HG03280 (cell line): Measurements from ENCODE around the gene NLGN4Y.

Experiments
- ATAC-seq: cut with Tn5 transposase; IDR thresholded peaks from one replicate; pipeline ENCODE4 v1.9.1; 2021; ENCODE audit warnings: mild to moderate bottlenecking, moderate library complexity; ENCODE audit not compliant: unreplicated experiment

The NLGN4Y gene

DNA sequence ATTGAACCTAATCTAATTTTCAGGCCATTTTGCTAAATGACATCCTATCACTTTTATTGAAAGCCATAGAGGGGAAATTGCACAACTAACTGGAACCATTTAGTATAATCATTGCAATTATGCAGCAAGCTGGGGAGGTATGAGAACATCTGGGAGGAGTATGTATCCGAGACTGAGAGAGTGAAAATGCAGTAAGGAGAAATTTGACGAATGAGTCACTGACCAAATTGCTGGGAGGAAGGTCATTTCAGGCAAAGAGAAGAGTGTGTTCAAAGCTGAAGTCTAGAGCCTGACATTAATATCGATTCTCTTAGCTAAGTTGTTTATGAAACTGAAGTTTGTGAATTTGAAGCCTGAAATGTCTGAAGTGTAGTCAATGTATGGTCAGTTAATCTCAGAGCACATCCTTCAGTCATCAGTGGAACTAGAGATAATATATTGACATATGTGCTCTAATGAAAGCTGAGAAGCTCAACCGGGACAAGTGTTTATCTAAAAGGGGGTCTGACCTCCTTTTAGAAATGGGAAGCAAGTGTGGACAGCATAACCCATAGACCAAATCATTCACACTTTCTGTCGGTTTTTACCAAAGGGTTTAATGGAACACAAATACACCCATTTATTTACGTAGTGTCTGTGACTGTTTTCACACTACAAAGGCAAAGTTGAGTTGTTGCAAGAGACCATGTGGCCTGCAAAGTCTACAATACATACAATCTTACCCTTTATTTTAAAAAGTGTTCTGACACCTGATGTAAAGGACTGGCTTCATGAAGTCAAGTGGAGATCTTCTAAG is 120.0 kb downstream of the NLGN4Y start:
- no peak for ATAC-seq

- no peak for ATAC-seq
Observed at GRCh38 chrY:14679181-14679580, 154.9 kb downstream of the NLGN4Y start.

DNA sequence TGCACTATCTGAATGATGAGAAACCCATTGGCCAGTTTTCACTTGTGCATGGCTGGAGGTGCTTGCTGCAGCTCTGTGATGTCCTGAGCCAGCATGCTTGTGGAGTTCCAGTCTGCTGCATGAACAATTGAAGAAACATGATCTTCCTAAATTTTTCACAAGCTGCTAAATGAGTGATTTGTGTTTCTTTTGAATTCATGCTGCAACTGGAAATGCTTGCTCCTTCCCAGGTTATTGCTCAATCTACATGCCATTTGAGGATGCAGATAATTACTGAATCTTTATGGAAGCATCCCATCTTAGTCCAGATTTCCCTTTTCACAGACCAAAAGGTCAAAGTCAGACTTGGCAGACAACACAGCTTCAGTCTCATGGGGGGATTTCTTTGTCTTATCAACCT is 170.2 kb downstream of the NLGN4Y start:
- ATAC-seq: no peak

DNA sequence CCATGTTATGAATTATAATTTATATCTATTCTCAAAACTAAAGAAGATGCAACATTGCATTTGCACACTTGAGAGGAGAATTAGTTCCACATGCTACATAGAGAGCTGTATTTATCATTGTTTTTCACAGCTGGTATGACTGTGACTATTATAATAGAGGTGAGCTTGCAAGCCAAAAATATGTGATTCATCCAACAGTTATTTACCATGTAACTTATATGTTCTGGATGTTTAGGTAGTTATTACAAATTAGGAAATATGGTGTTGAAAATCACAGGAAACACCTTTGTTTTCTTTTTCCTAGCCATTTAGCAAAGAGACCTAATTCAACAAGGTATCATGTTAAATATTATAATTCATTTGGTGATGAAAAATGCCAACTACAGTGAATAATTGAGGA is 183.8 kb downstream of the NLGN4Y start:
- no peak for ATAC-seq

- ATAC-seq: no peak
Observed at GRCh38 chrY:14741596-14741995, 217.3 kb downstream of the NLGN4Y start.

GRCh38 chrY:14748329-14748728 is 224.0 kb downstream of the NLGN4Y start:
- ATAC-seq: no peak

GRCh38 chrY:14755571-14755970 is 231.2 kb downstream of the NLGN4Y start:
- ATAC-seq: no peak

DNA sequence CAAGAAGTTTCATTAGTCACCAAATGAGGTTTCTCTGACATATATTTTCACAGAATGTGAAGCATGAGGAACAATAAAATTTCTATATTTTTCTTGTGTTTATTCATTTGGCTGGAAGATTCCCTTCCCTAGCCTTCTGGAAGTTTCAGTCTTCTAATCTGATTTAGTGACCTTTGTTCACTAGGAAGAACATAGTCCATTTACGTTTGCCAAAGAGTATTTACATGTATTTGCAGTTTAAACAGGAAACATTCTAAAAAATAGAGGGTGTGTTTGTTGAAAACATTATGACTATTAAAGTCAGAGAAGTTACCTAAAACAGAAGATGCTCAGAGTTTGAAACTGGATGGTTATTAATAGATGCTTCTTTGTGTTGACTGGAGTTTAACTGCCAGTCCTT is 238.6 kb downstream of the NLGN4Y start:
- no peak for ATAC-seq

- ATAC-seq: no peak
Observed at GRCh38 chrY:14763600-14763999, 239.3 kb downstream of the NLGN4Y start.

GRCh38 chrY:14778208-14778607 is 253.9 kb downstream of the NLGN4Y start:
- no peak for ATAC-seq

DNA sequence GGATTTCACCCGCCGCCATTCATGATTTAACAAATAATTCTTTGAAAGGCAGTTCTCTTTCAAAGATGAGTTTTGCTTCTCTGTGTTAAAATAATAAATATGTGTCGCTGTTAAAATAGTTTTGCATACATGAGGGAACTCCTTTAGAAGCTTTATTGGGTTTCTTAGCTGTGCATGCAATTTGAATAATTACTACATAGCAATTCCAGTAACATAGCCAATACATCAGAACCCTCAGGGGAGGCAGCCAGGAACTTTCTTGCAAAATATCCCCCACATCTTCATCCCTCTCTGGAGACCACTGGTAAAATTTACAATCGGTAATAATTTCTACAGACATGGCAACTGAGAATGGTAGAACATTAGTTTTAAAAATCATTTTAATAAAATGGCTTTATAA is 268.8 kb downstream of the NLGN4Y start:
- ATAC-seq: no peak

GRCh38 chrY:14793674-14794073 is 269.3 kb downstream of the NLGN4Y start:
- ATAC-seq: no peak

- ATAC-seq: no peak
Observed at GRCh38 chrY:14798010-14798409, 273.7 kb downstream of the NLGN4Y start.

DNA sequence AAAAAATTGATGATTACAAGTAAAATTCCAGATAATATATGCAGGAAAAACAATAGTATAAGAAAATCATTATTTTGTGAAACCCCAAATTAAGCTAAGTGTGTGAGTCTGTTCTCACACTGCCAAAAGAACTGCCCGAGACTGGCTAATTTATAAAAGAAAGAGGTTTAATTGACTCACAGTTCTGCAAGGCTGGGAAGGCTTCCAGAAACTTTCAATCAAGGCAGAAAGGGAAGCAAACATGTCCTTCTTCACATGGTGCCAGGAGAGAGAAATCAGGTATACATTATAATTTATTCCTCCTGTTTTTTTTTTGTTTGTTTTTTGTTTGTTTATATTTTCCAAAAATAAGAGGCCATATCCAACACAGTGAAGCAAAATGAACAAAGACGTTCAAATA is 276.8 kb downstream of the NLGN4Y start:
- ATAC-seq: no peak

DNA sequence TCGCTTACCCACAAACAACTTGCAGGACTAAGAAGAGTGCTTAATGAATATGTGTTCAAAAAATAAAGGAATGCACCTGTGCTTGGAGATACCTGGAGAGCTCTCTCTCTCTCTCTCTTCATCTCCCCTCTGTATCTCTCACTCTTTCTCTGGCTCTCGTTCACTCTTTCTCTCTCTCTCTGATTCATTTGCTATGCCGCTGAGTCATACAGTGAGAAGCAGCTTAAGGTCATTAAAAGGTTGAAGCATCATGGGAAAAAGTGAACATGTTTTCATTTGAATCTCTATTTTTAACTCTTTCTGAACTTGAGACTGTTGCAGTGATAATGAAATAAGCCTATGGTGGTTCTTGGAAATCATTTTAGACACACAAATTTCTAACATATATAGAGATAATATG is 277.8 kb downstream of the NLGN4Y start:
- no peak for ATAC-seq

DNA sequence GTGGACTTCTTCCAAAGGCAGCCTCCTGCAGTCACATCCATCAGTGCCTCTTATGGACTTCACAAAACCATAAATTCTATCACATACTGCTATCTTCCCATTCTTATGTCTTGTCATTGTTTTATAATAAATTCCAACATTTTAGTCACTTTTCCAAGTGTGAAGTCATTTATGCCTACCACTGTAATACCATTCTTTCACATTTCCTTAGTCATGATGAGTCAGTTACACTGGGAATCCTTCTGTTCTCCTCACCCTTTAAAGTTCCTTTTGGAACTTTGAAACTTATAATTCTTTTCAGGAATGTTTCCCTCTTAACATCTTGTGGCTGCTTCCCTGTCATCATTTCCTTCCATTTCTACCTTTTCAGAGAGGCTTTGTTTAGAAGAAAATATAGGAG is 279.7 kb downstream of the NLGN4Y start:
- no peak for ATAC-seq

DNA sequence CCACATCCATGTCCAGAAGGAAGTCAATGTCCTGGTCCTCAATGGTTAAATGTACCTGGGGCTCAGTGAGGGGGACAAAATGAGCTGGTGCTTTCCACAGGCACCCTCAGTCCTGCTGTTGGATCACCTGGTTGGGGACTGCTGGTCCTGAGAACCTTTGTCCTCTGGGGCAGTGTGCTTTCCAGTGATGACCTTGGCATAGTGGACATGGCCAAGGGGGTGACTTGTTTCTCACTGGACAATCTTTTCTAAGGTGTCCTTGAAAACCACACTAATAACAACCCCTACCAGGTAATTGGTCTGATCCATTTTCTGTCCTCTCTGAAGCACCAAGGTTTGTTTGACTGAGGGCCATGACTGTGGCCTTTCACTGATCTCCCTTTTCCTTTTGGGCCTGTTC is 294.1 kb downstream of the NLGN4Y start:
- no peak for ATAC-seq

DNA sequence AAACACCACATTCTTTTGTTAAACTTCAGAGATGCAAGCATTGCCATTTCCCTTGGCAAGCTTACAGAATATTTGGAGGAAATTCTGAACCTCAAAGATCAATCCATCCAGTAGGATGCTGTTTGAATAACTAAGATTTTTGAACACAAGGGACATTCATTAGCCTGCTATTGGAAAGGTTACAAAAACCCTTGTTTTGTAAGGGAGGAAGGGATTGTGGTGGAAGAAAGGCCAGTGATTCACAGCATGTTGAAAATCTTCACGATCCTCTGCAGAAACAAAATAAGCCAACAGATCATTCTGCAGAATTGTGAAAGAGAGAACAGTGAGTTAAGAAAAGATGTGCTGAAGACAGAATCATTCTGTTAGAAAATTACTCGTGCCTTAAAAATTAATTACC is 297.9 kb downstream of the NLGN4Y start:
- ATAC-seq: no peak

- ATAC-seq: no peak
Observed at GRCh38 chrY:14822906-14823305, 298.6 kb downstream of the NLGN4Y start.

DNA sequence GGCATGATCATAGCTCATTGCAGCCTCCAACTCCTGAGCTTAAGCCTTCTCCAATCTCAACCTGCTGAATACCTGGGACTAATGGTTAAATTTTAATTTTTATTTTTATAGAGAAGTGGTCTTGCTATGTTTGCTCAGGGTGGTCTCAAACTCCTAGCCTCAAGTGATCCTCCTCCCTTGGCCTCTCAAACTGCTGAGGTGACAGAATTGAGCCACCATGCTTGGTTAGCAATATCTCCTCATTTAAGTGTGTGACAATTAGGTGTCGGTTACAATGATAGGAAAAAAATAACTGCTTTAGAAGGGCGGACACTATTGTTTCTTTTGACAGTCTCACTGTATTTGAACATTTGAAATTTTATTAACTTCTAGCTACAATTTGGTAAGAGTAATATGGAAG is 300.3 kb downstream of the NLGN4Y start:
- ATAC-seq: no peak

GRCh38 chrY:14825728-14826127 is 301.4 kb downstream of the NLGN4Y start:
- no peak for ATAC-seq

DNA sequence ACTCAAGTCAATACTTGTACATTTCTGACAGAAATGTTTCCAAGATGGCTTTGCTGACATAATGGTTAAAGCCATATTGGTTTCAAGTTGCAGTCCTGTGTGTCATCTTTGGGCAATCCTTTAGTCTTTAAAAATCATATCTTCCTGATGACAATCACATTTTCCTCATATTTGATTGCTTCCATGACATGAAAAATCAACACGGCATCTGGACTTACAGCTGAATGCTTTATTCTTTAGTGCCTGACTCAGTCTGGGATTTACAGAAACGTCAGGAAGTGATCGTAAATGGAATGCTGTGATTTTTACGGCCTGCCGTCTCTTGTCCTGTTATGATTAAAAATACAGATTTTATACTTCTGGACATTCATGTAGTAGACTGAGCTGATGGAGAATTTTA is 304.2 kb downstream of the NLGN4Y start:
- no peak for ATAC-seq

DNA sequence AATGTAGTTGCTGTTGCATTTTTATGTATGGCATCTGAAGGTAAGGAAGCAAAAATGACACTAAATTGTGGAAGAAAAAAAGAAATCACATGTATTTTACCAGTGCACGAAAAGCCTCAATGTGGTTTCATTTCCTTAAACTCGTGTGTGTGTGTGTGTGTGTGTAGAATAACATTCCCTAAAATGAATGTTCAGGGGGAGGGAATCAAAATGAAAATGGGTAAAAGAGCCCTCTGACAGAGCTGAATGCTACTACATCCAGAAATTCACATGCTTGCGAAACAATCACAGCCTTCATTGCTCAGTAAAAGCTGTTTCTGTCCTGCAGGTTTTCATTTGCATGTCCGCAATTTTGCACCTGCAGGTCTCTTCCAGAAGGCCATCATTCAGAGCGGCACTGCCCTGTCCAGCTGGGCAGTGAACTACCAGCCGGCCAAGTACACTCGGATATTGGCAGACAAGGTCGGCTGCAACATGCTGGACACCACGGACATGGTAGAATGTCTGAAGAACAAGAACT is 305.1 kb downstream of the NLGN4Y start:
- ATAC-seq: no peak
